HG03175 (cell line): ENCODE measurements around the gene SIAE.
A peak's percentile ranks its signal among the peaks of the same experiment; 100 is the strongest.

Source experiments
- ATAC-seq: cut with Tn5 transposase; IDR thresholded peaks from one replicate; pipeline ENCODE4 v1.9.1; 2021; ENCODE audit warnings: mild to moderate bottlenecking, moderate library complexity; ENCODE audit not compliant: unreplicated experiment

The SIAE gene

GRCh38 chr11:124669193-124669592 lies 4.3 kb downstream of the SIAE start:
- ATAC-seq, result peak; percentile 25

GRCh38 chr11:124667601-124668000 lies 5.9 kb downstream of the SIAE start:
- ATAC-seq, result no peak

- ATAC-seq, result no peak
Measured at GRCh38 chr11:124663861-124664260, 9.7 kb downstream of the SIAE start.

- ATAC-seq, result no peak
Measured at GRCh38 chr11:124662106-124662505, 11.4 kb downstream of the SIAE start.

GRCh38 chr11:124661553-124661952 lies 12.0 kb downstream of the SIAE start:
- ATAC-seq, result no peak

GRCh38 chr11:124658986-124659385 lies 14.6 kb downstream of the SIAE start:
- no peak for ATAC-seq

GRCh38 chr11:124658501-124658900 lies 15.0 kb downstream of the SIAE start:
- ATAC-seq, result no peak

- no peak for ATAC-seq
Measured at GRCh38 chr11:124657904-124658303, 15.6 kb downstream of the SIAE start.

GRCh38 chr11:124656774-124657630 lies 16.5 kb downstream of the SIAE start:
- ATAC-seq, result no peak

- no peak for ATAC-seq
Measured at GRCh38 chr11:124648610-124649009, 24.9 kb downstream of the SIAE start.

GRCh38 chr11:124646148-124646547 lies 27.4 kb downstream of the SIAE start:
- ATAC-seq, result no peak

- ATAC-seq, result peak; percentile 68
Measured at GRCh38 chr11:124644426-124645280, 28.9 kb downstream of the SIAE start.

- ATAC-seq, result no peak
Measured at GRCh38 chr11:124643605-124644425, 29.7 kb downstream of the SIAE start.

GRCh38 chr11:124643042-124643604 lies 30.4 kb downstream of the SIAE start:
- ATAC-seq, result no peak

- no peak for ATAC-seq
Measured at GRCh38 chr11:124642628-124643027, 30.9 kb downstream of the SIAE start.

- no peak for ATAC-seq
Measured at GRCh38 chr11:124640666-124641065, 32.9 kb downstream of the SIAE start.

GRCh38 chr11:124639186-124639585 lies 34.4 kb downstream of the SIAE start:
- no peak for ATAC-seq

GRCh38 chr11:124638500-124638899 lies 35.0 kb downstream of the SIAE start:
- ATAC-seq, result no peak

- no peak for ATAC-seq
Measured at GRCh38 chr11:124635932-124636331, 37.6 kb downstream of the SIAE start.

- ATAC-seq, result no peak
Measured at GRCh38 chr11:124633355-124633754, 40.2 kb downstream of the SIAE start.

GRCh38 chr11:124629961-124630360 lies 43.6 kb downstream of the SIAE start:
- ATAC-seq, result no peak
